Caco-2 (cell line): ENCODE measurements around the gene CRY2. TPM values are rescaled to one million over a fixed set of nuclear protein-coding genes. Genes with fewer than 3 reads are reported as not detected.

Experiments
- BruUV-seq: library from RNA; stranded (reverse); fragments of 400-500 nt; replicated peaks from 2 replicates; lab custom pipeline; 2021; lab: Mats Ljungman, UMichigan
- CTCF ChIA-PET: fragments of 300-600 bp; sonication (Branson Sonifier 250); formaldehyde crosslinking; loops from one replicate; lab custom pipeline; 2022; ENCODE audit warnings: antibody characterized with exemption; lab: Charles Lee
- POLR2A ChIA-PET: fragments of 300-600 bp; sonication (Branson Sonifier 250); formaldehyde crosslinking; loops from one replicate; lab custom pipeline; 2022; ENCODE audit warnings: antibody characterized with exemption; lab: Charles Lee
- DNase-seq, 2 experiments: peaks; one replicate each; pipeline versions ENCODE4 v3.0.0 to v3.0.0-alpha.2; 2020 to 2022
- H3K27me3 ChIP-seq: replicated peaks from 2 replicates; pipeline ENCODE4 v1.6.0; 2011; ENCODE audit warnings: low read length; ENCODE audit not compliant: control insufficient read depth, insufficient read depth
- H3K36me3 ChIP-seq: 2 replicates; pipeline ENCODE4 v1.5.1; 2011; ENCODE audit warnings: low read length; ENCODE audit not compliant: control insufficient read depth, insufficient read depth
- H3K4me1 ChIP-seq: fragments of 250-450 bp; sonication (Bioruptor Pico); 2 replicates; pipeline ENCODE4 v1.5.1; 2020; ENCODE audit warnings: mild to moderate bottlenecking
- H3K4me3 ChIP-seq: 2 replicates; pipeline ENCODE4 v1.5.1; 2011; ENCODE audit warnings: low read depth, mild to moderate bottlenecking, control low read depth, low read length
- H3K9me3 ChIP-seq: fragments of 250-450 bp; sonication (Bioruptor Pico); 2 replicates; pipeline ENCODE4 v1.5.1; 2020; ENCODE audit warnings: mild to moderate bottlenecking, moderate library complexity
- H3K27ac Mint-ChIP-seq: one replicate; pipeline ENCODE4 v1.8.0; 2022; ENCODE audit warnings: mixed read lengths; ENCODE audit not compliant: unreplicated experiment
- H3K27me3 Mint-ChIP-seq: one replicate; pipeline ENCODE4 v1.8.0; 2022; ENCODE audit warnings: mixed read lengths; ENCODE audit not compliant: insufficient read depth, unreplicated experiment
- H3K36me3 Mint-ChIP-seq: one replicate; pipeline ENCODE4 v1.8.0; 2022; ENCODE audit warnings: mild to moderate bottlenecking, mixed read lengths; ENCODE audit not compliant: insufficient read depth, unreplicated experiment
- H3K4me1 Mint-ChIP-seq: one replicate; pipeline ENCODE4 v1.8.0; 2022; ENCODE audit warnings: low read depth, mixed read lengths; ENCODE audit not compliant: unreplicated experiment
- H3K4me3 Mint-ChIP-seq: one replicate; pipeline ENCODE4 v1.8.0; 2022; ENCODE audit warnings: mild to moderate bottlenecking, moderate library complexity, mixed read lengths; ENCODE audit not compliant: unreplicated experiment
- H3K9me3 Mint-ChIP-seq: one replicate; pipeline ENCODE4 v1.8.0; 2022; ENCODE audit warnings: mixed read lengths; ENCODE audit not compliant: unreplicated experiment
- CTCF ChIP-seq, 2 experiments: fragments of 200-600 bp in 1 of 2; IDR thresholded peaks; 1 replicate in 1 of 2; 2 replicates in 1 of 2; pipeline versions ENCODE4 v1.5.1 to v1.8.0; 2011 to 2022; ENCODE audit warnings: antibody characterized with exemption in 1 of 2, control low read depth in 1 of 2, inconsistent platforms in 1 of 2, low read depth in 1 of 2, low read length in 1 of 2, mild to moderate bottlenecking in 1 of 2, moderate library complexity in 1 of 2; ENCODE audit not compliant: insufficient read depth in 1 of 2, severe bottlenecking in 1 of 2, unreplicated experiment in 1 of 2
- intact Hi-C: fragments of 100-400 bp; cut with micrococcal nuclease; formaldehyde crosslinking; loops from one replicate; pipeline ENCODE4 v1.10.0; 2022; ENCODE audit not compliant: unreplicated experiment
- total RNA-seq: library from RNA; stranded (reverse); gene quantifications from 2 replicates; pipeline ENCODE4 v1.2.3, GENCODE V29; 2022

Gene CRY2
- total RNA-seq, 1 experiment from 2014 or later = 28.5 TPM

GRCh38 chr11:45858751-45859398, 11.6 kb downstream of the CRY2 start:
- no peaks in the 10 kb centered on the region for H3K27me3 ChIP-seq
- H3K9me3 ChIP-seq = no peaks in the 10 kb centered on the region
- no peaks in the 10 kb centered on the region for H3K4me1 Mint-ChIP-seq
- ChIA-PET POLR2A (interaction anchor here (0.7 kb wide), 1 partner anchor 64 kb away, joined by 5 read pairs; no protein-coding TSS in a partner anchor), CTCF (no interaction called here)
- intact Hi-C loops = no loop called here
- H3K4me3 ChIP-seq = no peak overlapping the region
- H3K36me3 Mint-ChIP-seq = peaks cover 37% of the 10 kb centered on the region
- H3K9me3 Mint-ChIP-seq = no peaks in the 10 kb centered on the region
- DNase-seq = no peak
- H3K27ac Mint-ChIP-seq = no peak overlapping the region
- H3K4me1 ChIP-seq = no peaks in the 10 kb centered on the region
- H3K4me3 Mint-ChIP-seq = no peak overlapping the region
- H3K27me3 Mint-ChIP-seq = no peaks in the 10 kb centered on the region
- TF ChIP-seq CTCF (IDR thresholded peaks at IDR 0.05; ENCODE audit: insufficient read depth in 1 of 2, low read depth in 1 of 2, low read length in 1 of 2, severe bottlenecking in 1 of 2, unreplicated experiment in 1 of 2) = no peak
- BruUV-seq = no TSS peak
- peaks cover 13% of the 10 kb centered on the region for H3K36me3 ChIP-seq

- intact Hi-C loops = no loop called here
- no peak for DNase-seq
- no peaks in the 10 kb centered on the region for H3K27me3 ChIP-seq
- H3K36me3 ChIP-seq = peaks cover 13% of the 10 kb centered on the region
- no peaks in the 10 kb centered on the region for H3K27me3 Mint-ChIP-seq
- no peaks in the 10 kb centered on the region for H3K9me3 ChIP-seq
- no peaks in the 10 kb centered on the region for H3K9me3 Mint-ChIP-seq
- H3K4me3 Mint-ChIP-seq = no peak overlapping the region
- H3K4me1 ChIP-seq = no peaks in the 10 kb centered on the region
- H3K4me3 ChIP-seq = no peak overlapping the region
- POLR2A ChIA-PET = interaction anchor here (0.7 kb wide), 1 partner anchor 64 kb away, joined by 5 read pairs; no protein-coding TSS in a partner anchor
- H3K4me1 Mint-ChIP-seq = no peaks in the 10 kb centered on the region
- H3K36me3 Mint-ChIP-seq = peaks cover 37% of the 10 kb centered on the region
- CTCF ChIA-PET = interaction anchor here (1.0 kb wide), 1 partner anchor 12 kb away, joined by 4 read pairs; the partner anchor contains the start of gene CRY2
- no peak overlapping the region for H3K27ac Mint-ChIP-seq
- no peak for TF ChIP-seq CTCF (IDR thresholded peaks at IDR 0.05; ENCODE audit: insufficient read depth in 1 of 2, low read depth in 1 of 2, low read length in 1 of 2, severe bottlenecking in 1 of 2, unreplicated experiment in 1 of 2)
- no TSS peak for BruUV-seq
These were observed 12.4 kb downstream of the CRY2 start for GRCh38 chr11:45859661-45860140.

GRCh38 chr11:45860348-45860747, 13.1 kb downstream of the CRY2 start:
- CTCF ChIA-PET = interaction anchor here (1.0 kb wide), 1 partner anchor 13 kb away, joined by 4 read pairs; the partner anchor contains the start of gene CRY2
- no peaks in the 10 kb centered on the region for H3K9me3 ChIP-seq
- Mint-ChIP-seq H3K9me3 (no peaks in the 10 kb centered on the region), H3K4me3 (no peak overlapping the region), H3K36me3 (peaks cover 33% of the 10 kb centered on the region), H3K27me3 (no peaks in the 10 kb centered on the region), H3K27ac (no peak overlapping the region), H3K4me1 (no peaks in the 10 kb centered on the region)
- no TSS peak for BruUV-seq
- H3K36me3 ChIP-seq = peaks cover 13% of the 10 kb centered on the region
- no peaks in the 10 kb centered on the region for H3K4me1 ChIP-seq
- intact Hi-C loops = no loop called here
- no peaks in the 10 kb centered on the region for H3K27me3 ChIP-seq
- DNase-seq = no peak
- POLR2A ChIA-PET = no interaction called here
- no peak overlapping the region for H3K4me3 ChIP-seq
- TF ChIP-seq CTCF (IDR thresholded peaks at IDR 0.05; ENCODE audit: insufficient read depth in 1 of 2, low read depth in 1 of 2, low read length in 1 of 2, severe bottlenecking in 1 of 2, unreplicated experiment in 1 of 2) = no peak
